Effector memory CD8-positive, alpha-beta T cell (primary cell): ENCODE data around the gene PXYLP1.
A peak's percentile ranks its signal among the peaks of the same experiment; 100 is the strongest.

Experiments
- ATAC-seq: fragments of 150-1000 bp; cut with Tn5 transposase; replicated peaks from 2 replicates; pipeline ENCODE4 v1.10.0; 2021; ENCODE audit warnings: mild to moderate bottlenecking, moderate library complexity
- DNase-seq, 3 experiments: peaks; one replicate each; pipeline ENCODE4 v3.0.0; 2021
- H3K27ac Mint-ChIP-seq, 2 donors: one replicate each; pipeline ENCODE4 v1.8.0; 2022; ENCODE audit warnings: mild to moderate bottlenecking in 2 of 2, mixed read lengths in 2 of 2, moderate library complexity in 2 of 2
- H3K27me3 Mint-ChIP-seq, 2 donors: one replicate each; pipeline ENCODE4 v1.8.0; 2022; ENCODE audit warnings: mixed read lengths in 2 of 2
- H3K36me3 Mint-ChIP-seq: one replicate; pipeline ENCODE4 v1.8.0; 2022; ENCODE audit warnings: mild to moderate bottlenecking, moderate library complexity, mixed read lengths; ENCODE audit not compliant: insufficient read depth
- H3K4me1 Mint-ChIP-seq, 2 donors: one replicate each; pipeline ENCODE4 v1.8.0; 2022; ENCODE audit warnings: low read depth in 2 of 2, mixed read lengths in 2 of 2
- H3K4me3 Mint-ChIP-seq, 2 donors: one replicate each; pipeline ENCODE4 v1.8.0; 2022; ENCODE audit warnings: mild to moderate bottlenecking in 2 of 2, mixed read lengths in 2 of 2, moderate library complexity in 2 of 2
- H3K9me3 Mint-ChIP-seq, 2 donors: one replicate each; pipeline ENCODE4 v1.8.0; 2022; ENCODE audit warnings: mixed read lengths in 2 of 2

PXYLP1 gene

GRCh38 chr3:141234283-141234682, 2.7 kb downstream of the PXYLP1 start:
- peak overlapping the region in 1 of 2 donors; percentile 42 for H3K27ac Mint-ChIP-seq
- peak overlapping the region; percentile 64 to 77 for H3K4me3 Mint-ChIP-seq

GRCh38 chr3:141235661-141236171, 4.1 kb downstream of the PXYLP1 start:
- Mint-ChIP-seq H3K27me3 (no peaks in the 10 kb centered on the region), H3K4me1 (peaks cover 39 to 45% of the 10 kb centered on the region in 2 donors), H3K9me3 (no peaks in the 10 kb centered on the region), H3K27ac (no peak overlapping the region), H3K36me3 (peaks cover 3% of the 10 kb centered on the region), H3K4me3 (no peak overlapping the region)
- ATAC-seq (no peak), DNase-seq (no peak)

More at GRCh38 chr3:141234283-141234682, 2.7 kb downstream of the PXYLP1 start:
- ATAC-seq: no peak
- Mint-ChIP-seq H3K36me3 (peaks cover 3% of the 10 kb centered on the region), H3K27me3 (no peaks in the 10 kb centered on the region), H3K9me3 (no peaks in the 10 kb centered on the region), H3K4me1 (peaks cover 48 to 49% of the 10 kb centered on the region in 2 donors)
- no peak for DNase-seq

DNA sequence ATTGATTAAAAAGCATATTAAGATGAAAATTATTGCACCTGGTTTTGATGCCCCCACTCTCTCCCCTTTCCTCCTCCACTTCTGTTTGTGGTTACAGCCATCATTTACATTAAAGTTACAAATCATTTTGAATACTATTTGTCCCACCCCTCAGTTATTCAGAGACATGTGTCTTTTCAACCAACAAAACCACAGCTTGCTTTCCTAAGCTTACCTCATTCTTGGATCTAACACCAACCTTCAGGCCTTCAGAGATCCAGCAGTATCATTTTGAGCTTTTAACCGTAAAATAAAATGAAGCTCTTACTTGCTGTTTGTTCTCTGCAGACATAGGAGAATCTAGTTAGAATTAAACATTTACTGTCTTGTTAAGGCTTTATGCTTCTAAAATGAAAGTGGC, 4.7 kb downstream of the PXYLP1 start:
- Mint-ChIP-seq H3K9me3 (no peaks in the 10 kb centered on the region), H3K4me1 (peaks cover 36 to 41% of the 10 kb centered on the region in 2 donors)

GRCh38 chr3:141237701-141238521, 6.3 kb downstream of the PXYLP1 start:
- ATAC-seq (peak; percentile 29), DNase-seq (no peak)
- Mint-ChIP-seq H3K27ac (peak overlapping the region in 1 of 2 donors; percentile 33), H3K4me1 (peaks cover 36 to 38% of the 10 kb centered on the region in 2 donors), H3K4me3 (peak overlapping the region in 1 of 2 donors; percentile 6), H3K27me3 (no peaks in the 10 kb centered on the region), H3K9me3 (no peaks in the 10 kb centered on the region), H3K36me3 (no peaks in the 10 kb centered on the region)

More for the DNA sequence above, 4.7 kb downstream of the PXYLP1 start:
- Mint-ChIP-seq H3K27ac (no peak overlapping the region), H3K36me3 (no peaks in the 10 kb centered on the region), H3K4me3 (no peak overlapping the region), H3K27me3 (no peaks in the 10 kb centered on the region)
- ATAC-seq (no peak), DNase-seq (no peak)

GRCh38 chr3:141239511-141240281, 8.1 kb downstream of the PXYLP1 start:
- Mint-ChIP-seq H3K27me3 (no peaks in the 10 kb centered on the region), H3K9me3 (no peaks in the 10 kb centered on the region), H3K4me3 (no peak overlapping the region), H3K27ac (no peak overlapping the region), H3K4me1 (peaks cover 30 to 35% of the 10 kb centered on the region in 2 donors), H3K36me3 (no peaks in the 10 kb centered on the region)
- ATAC-seq (no peak), DNase-seq (no peak)

DNA sequence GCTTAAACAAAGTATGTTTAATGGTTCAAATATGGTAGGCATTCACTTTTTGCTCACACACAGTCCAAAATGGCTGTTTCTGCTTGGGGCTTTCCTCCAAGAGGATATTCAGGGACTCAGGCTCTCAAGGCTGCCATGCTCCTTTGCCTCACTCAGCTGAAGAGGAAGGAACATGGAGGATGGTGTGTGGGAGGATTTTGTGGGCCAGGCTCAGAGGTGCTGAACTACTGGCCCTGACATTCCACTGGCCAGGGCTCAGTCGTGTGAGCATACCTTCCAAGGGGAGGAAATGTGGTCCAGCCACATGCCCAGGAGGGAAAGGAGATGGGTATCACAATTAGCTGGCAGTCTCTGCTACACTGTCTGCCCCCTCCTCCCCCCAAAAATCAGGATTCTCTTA, 8.7 kb downstream of the PXYLP1 start:
- no peak overlapping the region for H3K4me3 Mint-ChIP-seq
- H3K36me3 Mint-ChIP-seq: no peaks in the 10 kb centered on the region
- no peak overlapping the region for H3K27ac Mint-ChIP-seq
- peaks cover 25 to 31% of the 10 kb centered on the region in 2 donors for H3K4me1 Mint-ChIP-seq
- no peak for DNase-seq
- no peaks in the 10 kb centered on the region for H3K27me3 Mint-ChIP-seq
- no peaks in the 10 kb centered on the region for H3K9me3 Mint-ChIP-seq
- no peak for ATAC-seq

DNA sequence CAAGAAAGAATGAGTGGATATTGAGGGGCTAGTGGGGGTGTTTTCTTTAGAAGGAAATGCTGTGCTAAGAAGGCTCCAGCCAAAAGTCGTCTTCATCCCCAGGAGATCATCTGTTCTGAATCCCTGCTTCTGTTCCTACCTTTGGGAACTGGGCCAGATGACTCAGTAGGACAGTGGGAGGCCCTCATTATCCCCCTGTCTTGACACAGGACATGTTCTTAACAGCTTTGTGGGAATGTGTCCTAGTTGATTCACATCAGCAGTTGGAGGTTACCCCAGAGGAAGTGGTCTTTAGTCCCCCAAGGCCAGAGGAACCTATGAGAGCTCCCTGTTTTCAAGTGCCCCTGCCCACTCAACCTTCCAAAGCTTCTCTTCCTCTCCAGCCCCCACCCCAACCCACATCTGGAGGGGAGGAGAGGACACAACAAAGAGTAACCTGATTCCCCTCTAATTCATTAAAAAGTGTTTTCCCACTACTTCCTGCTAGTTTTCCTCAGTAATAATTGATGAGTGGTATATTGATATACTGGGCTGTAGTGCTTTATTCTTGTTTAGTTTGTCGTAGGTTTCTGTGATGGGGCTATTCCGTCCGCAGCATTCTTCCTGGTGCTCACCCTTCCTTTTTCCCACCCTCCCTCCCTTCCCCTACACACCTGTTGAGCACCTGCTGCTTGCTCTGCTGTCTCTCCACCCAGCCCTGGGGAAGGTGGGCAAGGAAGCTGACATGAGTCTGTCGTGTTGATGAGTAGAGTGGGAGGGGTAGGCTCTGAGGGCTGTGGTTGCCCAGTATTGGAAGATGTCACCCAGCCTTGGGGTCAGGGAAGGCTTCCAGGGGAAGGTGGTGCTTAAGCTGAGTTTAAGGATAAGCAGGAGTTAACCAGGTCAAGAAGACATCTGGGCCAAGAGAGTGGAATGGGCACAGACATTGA, 9.3 kb downstream of the PXYLP1 start:
- Mint-ChIP-seq H3K36me3 (no peaks in the 10 kb centered on the region), H3K4me3 (no peak overlapping the region), H3K4me1 (peaks cover 25 to 31% of the 10 kb centered on the region in 2 donors), H3K27ac (no peak overlapping the region), H3K27me3 (no peaks in the 10 kb centered on the region), H3K9me3 (no peaks in the 10 kb centered on the region)
- DNase-seq: no peak
- ATAC-seq: no peak

DNA sequence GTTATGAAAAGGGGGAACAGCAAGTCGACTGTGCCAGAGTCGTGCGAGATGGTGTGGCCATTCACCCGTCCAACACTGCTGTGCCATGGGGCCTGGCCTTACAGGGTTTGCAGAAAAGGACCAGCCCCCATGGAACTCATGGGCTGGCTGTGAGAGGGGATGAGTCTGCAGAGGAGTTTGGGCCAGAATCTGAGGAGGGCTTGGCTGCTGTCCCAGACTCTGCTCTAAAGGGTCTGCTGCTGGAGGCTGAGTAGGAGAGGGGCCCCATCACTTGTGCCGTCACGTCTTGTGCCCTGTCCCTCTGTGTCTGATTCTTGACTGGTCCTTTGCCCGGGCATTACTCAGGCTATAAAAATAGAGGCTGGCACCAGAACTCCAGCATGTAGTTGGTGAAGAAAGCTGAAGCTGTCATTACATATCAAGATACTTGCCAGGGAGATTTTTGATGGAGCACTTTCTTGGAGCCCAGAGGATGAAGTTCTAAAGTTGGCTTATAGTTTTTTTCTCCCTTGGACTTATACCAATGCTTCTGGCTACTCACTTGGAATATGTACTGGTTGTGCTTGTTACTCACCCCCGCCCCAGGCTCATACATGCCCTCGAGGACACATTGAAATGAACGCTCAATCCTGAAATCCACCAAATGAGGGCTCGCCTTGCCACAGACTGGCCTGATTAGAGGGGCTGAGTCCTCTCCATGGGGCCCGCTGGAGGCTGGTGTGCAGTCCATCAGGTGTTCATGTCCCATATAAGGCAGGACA, 10.2 kb downstream of the PXYLP1 start:
- no peak for ATAC-seq
- H3K9me3 Mint-ChIP-seq: no peaks in the 10 kb centered on the region
- no peaks in the 10 kb centered on the region for H3K27me3 Mint-ChIP-seq
- no peak overlapping the region for H3K4me3 Mint-ChIP-seq
- H3K27ac Mint-ChIP-seq: no peak overlapping the region
- DNase-seq: no peak
- H3K4me1 Mint-ChIP-seq: peaks cover 22 to 31% of the 10 kb centered on the region in 2 donors
- no peaks in the 10 kb centered on the region for H3K36me3 Mint-ChIP-seq

- Mint-ChIP-seq H3K4me3 (no peak overlapping the region), H3K4me1 (peaks cover 21 to 28% of the 10 kb centered on the region in 2 donors), H3K9me3 (no peaks in the 10 kb centered on the region), H3K27me3 (no peaks in the 10 kb centered on the region), H3K27ac (peak overlapping the region in 1 of 2 donors; percentile 68), H3K36me3 (no peaks in the 10 kb centered on the region)
- ATAC-seq (no peak), DNase-seq (no peak)
Observed at GRCh38 chr3:141242377-141243092, 10.9 kb downstream of the PXYLP1 start.

DNA sequence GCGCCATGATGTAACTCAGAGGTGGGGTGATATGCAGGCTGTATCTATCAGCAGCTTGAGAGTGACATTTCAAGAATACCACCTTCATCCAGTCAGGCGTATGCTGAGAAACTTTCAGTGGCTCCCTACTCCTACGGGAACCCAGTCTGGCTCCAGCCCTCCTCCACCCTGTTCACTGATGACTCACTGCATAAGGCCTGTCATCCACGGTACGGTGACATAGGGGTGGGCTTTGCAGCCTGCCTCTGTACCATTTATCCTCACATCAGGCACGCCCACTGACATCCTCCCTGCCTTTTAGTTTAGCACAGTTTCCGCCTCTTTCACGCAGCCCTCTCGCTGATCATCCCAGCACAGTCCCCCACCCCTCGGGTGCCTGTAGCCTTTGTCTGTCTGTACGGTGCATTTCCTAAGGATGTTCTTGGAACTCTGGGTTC, 11.7 kb downstream of the PXYLP1 start:
- DNase-seq (peak in 2 of 3 experiments; percentile 21 to 41), ATAC-seq (peak; percentile 96)
- Mint-ChIP-seq H3K9me3 (no peaks in the 10 kb centered on the region), H3K4me1 (peaks cover 14 to 21% of the 10 kb centered on the region in 2 donors), H3K36me3 (no peaks in the 10 kb centered on the region), H3K4me3 (peak overlapping the region in 1 of 2 donors; percentile 44), H3K27ac (peak overlapping the region in 1 of 2 donors; percentile 68), H3K27me3 (no peaks in the 10 kb centered on the region)

DNA sequence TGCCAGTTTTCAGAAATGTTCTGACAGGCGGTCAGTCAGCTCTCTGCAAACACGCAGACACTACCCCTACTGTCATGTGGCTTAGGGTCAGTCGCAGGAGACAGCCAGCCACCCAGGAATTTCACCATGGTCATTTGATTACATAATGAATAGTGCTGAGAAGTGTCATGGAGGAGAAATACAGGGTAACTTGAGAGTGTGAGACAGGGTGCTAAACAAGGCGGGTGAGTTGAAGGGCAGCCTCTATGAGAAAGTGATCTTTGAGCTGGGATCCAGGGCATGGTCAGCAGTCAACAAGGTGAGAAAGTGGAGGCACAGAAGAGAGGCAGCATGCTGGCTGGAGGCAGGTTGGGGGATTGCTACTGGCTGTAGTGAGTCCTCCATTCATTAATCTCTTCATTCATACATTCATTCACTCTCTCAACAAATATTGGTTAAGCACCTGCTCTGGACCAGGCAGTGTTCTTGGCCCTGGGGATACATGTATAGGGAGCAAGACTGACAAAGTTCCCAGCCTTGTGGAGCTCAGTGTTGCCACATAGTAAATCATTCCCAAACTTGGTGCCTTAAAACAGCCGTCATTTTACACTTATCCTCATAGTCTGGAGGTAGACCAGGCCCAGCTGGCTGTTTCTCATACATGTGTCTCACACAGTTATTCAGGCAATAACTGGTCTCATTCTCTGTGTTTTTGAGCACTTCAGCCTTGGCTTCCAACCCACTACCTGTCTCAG, 14.8 kb downstream of the PXYLP1 start:
- ATAC-seq: no peak
- Mint-ChIP-seq H3K36me3 (no peaks in the 10 kb centered on the region), H3K4me1 (peaks cover 12 to 14% of the 10 kb centered on the region in 2 donors), H3K27ac (no peak overlapping the region), H3K27me3 (no peaks in the 10 kb centered on the region), H3K4me3 (no peak overlapping the region), H3K9me3 (no peaks in the 10 kb centered on the region)
- no peak for DNase-seq
